ENCODE results near the gene GNA12.
"Not testable (repeated sequence)": the region's sequence is repeated elsewhere in the genome, so short reads cannot be mapped to it uniquely, and the experiment has no call there.

Gene GNA12

DNA sequence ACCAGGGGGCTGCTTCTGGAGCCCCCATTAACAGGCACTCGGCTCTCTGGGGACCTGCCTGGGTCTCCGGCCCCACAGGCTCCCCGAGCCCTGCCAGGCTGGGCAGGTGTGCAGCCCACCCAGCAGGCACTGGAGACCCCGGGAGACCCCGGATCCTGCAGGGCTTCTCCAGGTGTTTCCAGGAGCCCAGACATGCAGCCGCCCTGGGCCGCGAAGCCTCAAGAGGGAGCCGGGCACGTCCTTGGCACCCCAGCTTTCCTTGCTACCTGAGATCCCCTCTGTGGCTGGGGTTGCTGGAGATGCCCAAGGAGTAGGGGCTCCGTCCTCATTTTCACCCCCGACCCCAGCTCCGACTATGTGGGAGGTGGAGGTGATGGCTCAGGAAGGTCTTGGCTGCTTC is 163.9 kb downstream of the GNA12 start:
- no peaks in the 10 kb centered on the region for H3K4me1 ChIP-seq
- TF ChIP-seq, protein P1, sequence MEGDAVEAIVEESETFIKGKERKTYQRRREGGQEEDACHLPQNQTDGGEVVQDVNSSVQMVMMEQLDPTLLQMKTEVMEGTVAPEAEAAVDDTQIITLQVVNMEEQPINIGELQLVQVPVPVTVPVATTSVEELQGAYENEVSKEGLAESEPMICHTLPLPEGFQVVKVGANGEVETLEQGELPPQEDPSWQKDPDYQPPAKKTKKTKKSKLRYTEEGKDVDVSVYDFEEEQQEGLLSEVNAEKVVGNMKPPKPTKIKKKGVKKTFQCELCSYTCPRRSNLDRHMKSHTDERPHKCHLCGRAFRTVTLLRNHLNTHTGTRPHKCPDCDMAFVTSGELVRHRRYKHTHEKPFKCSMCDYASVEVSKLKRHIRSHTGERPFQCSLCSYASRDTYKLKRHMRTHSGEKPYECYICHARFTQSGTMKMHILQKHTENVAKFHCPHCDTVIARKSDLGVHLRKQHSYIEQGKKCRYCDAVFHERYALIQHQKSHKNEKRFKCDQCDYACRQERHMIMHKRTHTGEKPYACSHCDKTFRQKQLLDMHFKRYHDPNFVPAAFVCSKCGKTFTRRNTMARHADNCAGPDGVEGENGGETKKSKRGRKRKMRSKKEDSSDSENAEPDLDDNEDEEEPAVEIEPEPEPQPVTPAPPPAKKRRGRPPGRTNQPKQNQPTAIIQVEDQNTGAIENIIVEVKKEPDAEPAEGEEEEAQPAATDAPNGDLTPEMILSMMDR (IDR thresholded peaks at IDR 0.05; ENCODE audit: low read depth, low read length) = no peak
- H3K4me3 ChIP-seq (ENCODE audit: low read depth, low read length) = no peak overlapping the region
- no peak for DNase-seq
- H3K36me3 ChIP-seq = no peaks in the 10 kb centered on the region
- no peaks in the 10 kb centered on the region for H3K9me3 ChIP-seq
- H3K27me3 ChIP-seq = peaks cover 16% of the 10 kb centered on the region

GRCh38 chr7:2679135-2680127 is 164.7 kb downstream of the GNA12 start:
- not testable (repeated sequence) for H3K36me3 ChIP-seq, H3K9me3 ChIP-seq, H3K4me1 ChIP-seq
- H3K4me3 ChIP-seq (ENCODE audit: low read depth, low read length) = peak overlapping the region; percentile 26
- H3K27me3 ChIP-seq = peaks cover 16% of the 10 kb centered on the region
- peak; percentile 62 for DNase-seq

- not testable (repeated sequence) for H3K4me1 ChIP-seq, H3K36me3 ChIP-seq, DNase-seq
Observed at GRCh38 chr7:2678454-2678853, 165.7 kb downstream of the GNA12 start.

More at GRCh38 chr7:2678454-2678853, 165.7 kb downstream of the GNA12 start:
- H3K4me3 ChIP-seq (ENCODE audit: low read depth, low read length); H3K9me3 ChIP-seq: not testable (repeated sequence)
- peaks cover 16% of the 10 kb centered on the region for H3K27me3 ChIP-seq

Measured in BE2C (cell line).